ENCODE measurements around the gene CNRIP1. TPM values are rescaled to one million over a fixed set of nuclear protein-coding genes. Genes with fewer than 3 reads are reported as not detected.

Gene CNRIP1
- total RNA-seq, 2 experiments from 2014 or later = not detected

GRCh38 chr2:68290901-68291300 is 28.8 kb downstream of the CNRIP1 start:
- ChIA-PET POLR2A (no interaction called here), CTCF (interaction anchor here (0.9 to 5.2 kb wide), 4 partner anchors 14 to 169 kb away, joined by 3 to 37 read pairs (median 3); no protein-coding TSS in a partner anchor)
- Mint-ChIP-seq H3K27me3 (peaks cover 8% of the 10 kb centered on the region), H3K27ac (no peak overlapping the region), H3K9me3 (ENCODE audit: low read depth) (no peaks in the 10 kb centered on the region), H3K4me3 (no peak overlapping the region), H3K4me1 (no peaks in the 10 kb centered on the region), H3K36me3 (ENCODE audit: low read depth) (no peaks in the 10 kb centered on the region)
- DNase-seq (no peak), ATAC-seq (no peak)
- intact Hi-C loops (cut with DNase I, micrococcal nuclease) = loop anchor here in 1 of 2 experiments (5.0 kb wide), 1 partner anchor 151 kb away; no protein-coding TSS in a partner anchor

- no peak overlapping the region for H3K27ac Mint-ChIP-seq
These were observed 31.9 kb downstream of the CNRIP1 start for GRCh38 chr2:68287580-68288441.

GRCh38 chr2:68284896-68285295 is 34.9 kb downstream of the CNRIP1 start:
- no peaks in the 10 kb centered on the region for H3K36me3 Mint-ChIP-seq (ENCODE audit: low read depth)
- no peak for DNase-seq
- no peaks in the 10 kb centered on the region for H3K9me3 Mint-ChIP-seq (ENCODE audit: low read depth)
- ChIA-PET POLR2A (no interaction called here), CTCF (interaction anchor here (0.6 to 5.8 kb wide), 8 partner anchors 8 to 623 kb away, joined by 3 to 72 read pairs (median 4); no protein-coding TSS in a partner anchor)
- ATAC-seq = no peak
- no peak overlapping the region for H3K27ac Mint-ChIP-seq
- intact Hi-C loops (cut with DNase I, micrococcal nuclease) = no loop called here
- peaks cover 12% of the 10 kb centered on the region for H3K27me3 Mint-ChIP-seq
- H3K4me3 Mint-ChIP-seq = no peak overlapping the region
- H3K4me1 Mint-ChIP-seq = peaks cover 5% of the 10 kb centered on the region

More at GRCh38 chr2:68287580-68288441, 31.9 kb downstream of the CNRIP1 start:
- Mint-ChIP-seq H3K4me1 (no peaks in the 10 kb centered on the region), H3K27me3 (peaks cover 11% of the 10 kb centered on the region), H3K9me3 (ENCODE audit: low read depth) (no peaks in the 10 kb centered on the region), H3K4me3 (no peak overlapping the region), H3K36me3 (ENCODE audit: low read depth) (no peaks in the 10 kb centered on the region)
- ATAC-seq = no peak
- ChIA-PET POLR2A (no interaction called here), CTCF (interaction anchor here (0.7 to 1.8 kb wide), 8 partner anchors 9 to 165 kb away, joined by 3 to 8 read pairs (median 4); no protein-coding TSS in a partner anchor)
- intact Hi-C loops (cut with DNase I, micrococcal nuclease) = no loop called here
- DNase-seq = no peak

- H3K9me3 Mint-ChIP-seq (ENCODE audit: low read depth) = no peaks in the 10 kb centered on the region
- no peak for DNase-seq
- intact Hi-C loops (cut with DNase I, micrococcal nuclease) = loop anchor here (1.0 to 2.0 kb wide), 2 partner anchors 87 to 161 kb away; no protein-coding TSS in a partner anchor
- ChIA-PET CTCF (interaction anchor here (0.6 to 5.8 kb wide), 18 partner anchors 9 to 596 kb away, joined by 3 to 72 read pairs (median 5); no protein-coding TSS in a partner anchor), POLR2A (no interaction called here)
- H3K27me3 Mint-ChIP-seq = peaks cover 10% of the 10 kb centered on the region
- H3K4me1 Mint-ChIP-seq = peaks cover 5% of the 10 kb centered on the region
- H3K27ac Mint-ChIP-seq = no peak overlapping the region
- no peak overlapping the region for H3K4me3 Mint-ChIP-seq
- no peaks in the 10 kb centered on the region for H3K36me3 Mint-ChIP-seq (ENCODE audit: low read depth)
- ATAC-seq = no peak
These were observed 36.3 kb downstream of the CNRIP1 start for GRCh38 chr2:68283419-68283812.

- Mint-ChIP-seq H3K4me1 (peaks cover 5% of the 10 kb centered on the region), H3K27me3 (peaks cover 7% of the 10 kb centered on the region), H3K4me3 (no peak overlapping the region), H3K27ac (no peak overlapping the region), H3K36me3 (ENCODE audit: low read depth) (no peaks in the 10 kb centered on the region), H3K9me3 (ENCODE audit: low read depth) (no peaks in the 10 kb centered on the region)
- DNase-seq = peak; percentile 30
- ChIA-PET CTCF (interaction anchor here (0.5 to 5.8 kb wide), 25 partner anchors 9 to 1237 kb away, joined by 3 to 72 read pairs (median 5); no protein-coding TSS in a partner anchor), POLR2A (no interaction called here)
- intact Hi-C loops (cut with DNase I, micrococcal nuclease) = loop anchor here (1.0 to 2.0 kb wide), 2 partner anchors 86 to 161 kb away; no protein-coding TSS in a partner anchor
- peak; percentile 64 for ATAC-seq
These were observed 36.8 kb downstream of the CNRIP1 start for GRCh38 chr2:68282811-68283418.

GRCh38 chr2:68280796-68281195 is 39.0 kb downstream of the CNRIP1 start:
- Mint-ChIP-seq H3K4me3 (no peak overlapping the region), H3K9me3 (ENCODE audit: low read depth) (no peaks in the 10 kb centered on the region), H3K4me1 (peaks cover 5% of the 10 kb centered on the region), H3K27me3 (peaks cover 6% of the 10 kb centered on the region), H3K36me3 (ENCODE audit: low read depth) (no peaks in the 10 kb centered on the region), H3K27ac (no peak overlapping the region)
- no peak for ATAC-seq
- intact Hi-C loops (cut with DNase I, micrococcal nuclease) = no loop called here
- POLR2A ChIA-PET = no interaction called here
- CTCF ChIA-PET = interaction anchor here (0.8 to 5.8 kb wide), 5 partner anchors 12 to 160 kb away, joined by 3 to 72 read pairs (median 4); no protein-coding TSS in a partner anchor
- no peak for DNase-seq

GRCh38 chr2:68280348-68280747 is 39.4 kb downstream of the CNRIP1 start:
- DNase-seq = no peak
- Mint-ChIP-seq H3K36me3 (ENCODE audit: low read depth) (no peaks in the 10 kb centered on the region), H3K4me3 (no peak overlapping the region), H3K4me1 (peaks cover 5% of the 10 kb centered on the region), H3K27me3 (peaks cover 6% of the 10 kb centered on the region), H3K27ac (no peak overlapping the region), H3K9me3 (ENCODE audit: low read depth) (no peaks in the 10 kb centered on the region)
- ChIA-PET POLR2A (no interaction called here), CTCF (interaction anchor here (0.8 to 2.2 kb wide), 5 partner anchors 8 to 161 kb away, joined by 3 to 6 read pairs (median 4); no protein-coding TSS in a partner anchor)
- intact Hi-C loops (cut with DNase I, micrococcal nuclease) = no loop called here
- ATAC-seq = no peak

- intact Hi-C loops (cut with DNase I, micrococcal nuclease) = no loop called here
- Mint-ChIP-seq H3K4me1 (peaks cover 5% of the 10 kb centered on the region), H3K27me3 (peaks cover 6% of the 10 kb centered on the region), H3K36me3 (ENCODE audit: low read depth) (no peaks in the 10 kb centered on the region), H3K4me3 (no peak overlapping the region), H3K27ac (no peak overlapping the region), H3K9me3 (ENCODE audit: low read depth) (no peaks in the 10 kb centered on the region)
- POLR2A ChIA-PET = no interaction called here
- CTCF ChIA-PET = interaction anchor here (0.9 to 2.2 kb wide), 3 partner anchors 9 to 158 kb away, joined by 3 to 6 read pairs (median 4); no protein-coding TSS in a partner anchor
- DNase-seq = no peak
- ATAC-seq = no peak
These were observed 40.1 kb downstream of the CNRIP1 start for GRCh38 chr2:68279691-68280090.

- CTCF ChIA-PET = interaction anchor here (0.9 to 2.2 kb wide), 2 partner anchors 11 to 156 kb away, joined by 4 to 6 read pairs; no protein-coding TSS in a partner anchor
- no peak for ATAC-seq
- peaks cover 4% of the 10 kb centered on the region for H3K27me3 Mint-ChIP-seq
- POLR2A ChIA-PET = no interaction called here
- DNase-seq = no peak
- intact Hi-C loops (cut with DNase I, micrococcal nuclease) = no loop called here
- H3K9me3 Mint-ChIP-seq (ENCODE audit: low read depth) = no peaks in the 10 kb centered on the region
- no peak overlapping the region for H3K4me3 Mint-ChIP-seq
- no peak overlapping the region for H3K27ac Mint-ChIP-seq
- H3K36me3 Mint-ChIP-seq (ENCODE audit: low read depth) = no peaks in the 10 kb centered on the region
- H3K4me1 Mint-ChIP-seq = peaks cover 5% of the 10 kb centered on the region
These were observed 41.6 kb downstream of the CNRIP1 start for GRCh38 chr2:68278169-68278568.

GRCh38 chr2:68274022-68274421 is 45.7 kb downstream of the CNRIP1 start:
- ATAC-seq = no peak
- H3K27me3 Mint-ChIP-seq = peaks cover 3% of the 10 kb centered on the region
- POLR2A ChIA-PET = no interaction called here

GRCh38 chr2:68272246-68272994 is 47.3 kb downstream of the CNRIP1 start:
- intact Hi-C loops (cut with DNase I, micrococcal nuclease) = no loop called here
- Mint-ChIP-seq H3K4me3 (no peak overlapping the region), H3K27me3 (peaks cover 2% of the 10 kb centered on the region), H3K36me3 (ENCODE audit: low read depth) (no peaks in the 10 kb centered on the region), H3K4me1 (no peaks in the 10 kb centered on the region), H3K27ac (no peak overlapping the region), H3K9me3 (ENCODE audit: low read depth) (no peaks in the 10 kb centered on the region)
- ATAC-seq (no peak), DNase-seq (no peak)
- ChIA-PET POLR2A (interaction anchor here (0.6 kb wide), 1 partner anchor 44 kb away, joined by 3 read pairs; no protein-coding TSS in a partner anchor), CTCF (interaction anchor here (1.3 kb wide), 1 partner anchor 10 kb away, joined by 6 read pairs; no protein-coding TSS in a partner anchor)

More at GRCh38 chr2:68274022-68274421, 45.7 kb downstream of the CNRIP1 start:
- intact Hi-C loops (cut with DNase I, micrococcal nuclease) = no loop called here
- DNase-seq = no peak
- H3K36me3 Mint-ChIP-seq (ENCODE audit: low read depth) = no peaks in the 10 kb centered on the region
- H3K9me3 Mint-ChIP-seq (ENCODE audit: low read depth) = no peaks in the 10 kb centered on the region
- CTCF ChIA-PET = interaction anchor here (0.7 to 0.9 kb wide), 2 partner anchors 11 to 18 kb away, joined by 3 read pairs; no protein-coding TSS in a partner anchor
- no peak overlapping the region for H3K27ac Mint-ChIP-seq
- H3K4me1 Mint-ChIP-seq = no peaks in the 10 kb centered on the region
- no peak overlapping the region for H3K4me3 Mint-ChIP-seq
